HepG2 (cell line): ENCODE data around the gene P2RX7. TPM values are rescaled to one million over a fixed set of nuclear protein-coding genes. Genes with fewer than 3 reads are reported as not detected.

Source experiments
- CHCHD3 ChIP-seq: sonication (generic); formaldehyde crosslinking; IDR thresholded peaks from 2 replicates; pipeline ENCODE4 v1.8.0; 2022; ENCODE audit warnings: mild to moderate bottlenecking, missing genetic modification reagents, moderate library complexity
- ELF4 ChIP-seq: sonication (generic); formaldehyde crosslinking; IDR thresholded peaks from 2 replicates; pipeline ENCODE4 v1.5.0; 2020; ENCODE audit warnings: missing genetic modification reagents, mild to moderate bottlenecking, moderate library complexity, borderline replicate concordance
- ETV6 ChIP-seq: sonication (generic); formaldehyde crosslinking; conservative IDR thresholded peaks from 2 replicates; pipeline ENCODE4 v1.4.0; 2020; ENCODE audit warnings: missing genetic modification reagents
- GLI4 ChIP-seq: sonication (generic); formaldehyde crosslinking; IDR thresholded peaks from 2 replicates; pipeline ENCODE4 v1.5.1; 2020; ENCODE audit warnings: missing genetic modification reagents, mild to moderate bottlenecking, moderate library complexity, borderline replicate concordance
- HCFC1 ChIP-seq: fragments of 150-350 bp; IDR thresholded peaks from 2 replicates; pipeline ENCODE4 v1.6.1; 2014; ENCODE audit warnings: low read depth, low read length
- HIVEP1 ChIP-seq: sonication (generic); formaldehyde crosslinking; IDR thresholded peaks from 2 replicates; pipeline ENCODE4 v1.4.0; 2020; ENCODE audit warnings: mild to moderate bottlenecking, missing genetic modification reagents
- HNF4A ChIP-seq: sonication (generic); formaldehyde crosslinking; IDR thresholded peaks from 2 replicates; pipeline ENCODE4 v1.4.0; 2020; ENCODE audit warnings: missing genetic modification reagents
- KAT2B ChIP-seq: fragments of 150-350 bp; IDR thresholded peaks from 2 replicates; pipeline ENCODE4 v1.6.1; 2014; ENCODE audit warnings: low read depth, low read length, borderline replicate concordance
- KLF12 ChIP-seq: sonication (generic); formaldehyde crosslinking; IDR thresholded peaks from 2 replicates; pipeline ENCODE4 v1.4.0; 2020; ENCODE audit warnings: missing genetic modification reagents, borderline replicate concordance
- MYNN ChIP-seq: sonication (generic); formaldehyde crosslinking; IDR thresholded peaks from 2 replicates; pipeline ENCODE4 v1.4.0; 2020; ENCODE audit warnings: mild to moderate bottlenecking, low read depth, missing genetic modification reagents
- NRL ChIP-seq: sonication (generic); formaldehyde crosslinking; IDR thresholded peaks from 2 replicates; pipeline ENCODE4 v1.5.0; 2020; ENCODE audit warnings: missing genetic modification reagents, mild to moderate bottlenecking, moderate library complexity, borderline replicate concordance
- SCMH1 ChIP-seq: sonication (generic); formaldehyde crosslinking; IDR thresholded peaks from 2 replicates; pipeline ENCODE4 v1.9.0; 2021; ENCODE audit warnings: missing genetic modification reagents, mild to moderate bottlenecking, borderline replicate concordance
- SIX1 ChIP-seq: sonication (generic); formaldehyde crosslinking; IDR thresholded peaks from 2 replicates; pipeline ENCODE4 v1.4.0; 2020; ENCODE audit warnings: missing genetic modification reagents, borderline replicate concordance
- ZBTB20 ChIP-seq: sonication (generic); formaldehyde crosslinking; IDR thresholded peaks from 2 replicates; pipeline ENCODE4 v1.8.1; 2023; ENCODE audit warnings: missing genetic modification reagents, low read depth, mild to moderate bottlenecking, borderline replicate concordance
- ZBTB8A ChIP-seq: sonication (generic); formaldehyde crosslinking; IDR thresholded peaks from 2 replicates; pipeline ENCODE4 v1.4.0; 2020; ENCODE audit warnings: mild to moderate bottlenecking, low read depth, missing genetic modification reagents, borderline replicate concordance
- ZNF10 ChIP-seq: sonication (generic); formaldehyde crosslinking; IDR thresholded peaks from 2 replicates; pipeline ENCODE4 v1.4.0; 2020; ENCODE audit warnings: mild to moderate bottlenecking, low read depth, missing genetic modification reagents, borderline replicate concordance
- ZNF546 ChIP-seq: sonication (generic); formaldehyde crosslinking; conservative IDR thresholded peaks from 2 replicates; pipeline ENCODE4 v1.8.1; 2023; ENCODE audit warnings: mild to moderate bottlenecking, missing genetic modification reagents
- ZNF570 ChIP-seq: sonication (generic); formaldehyde crosslinking; IDR thresholded peaks from 2 replicates; pipeline ENCODE4 v1.4.0; 2020; ENCODE audit warnings: mild to moderate bottlenecking, missing genetic modification reagents, borderline replicate concordance
- polyA plus RNA-seq, 8 experiments: library from polyadenylated mRNA; depleted of rRNA in 3 of 8; stranded (reverse) in 7 of 8; unstranded in 1 of 8; fragments of >200 nt; fragmentation: Illumina TruSeq in 4 of 8; extraction: Trizol in 4 of 8; gene quantifications; 2 replicates each; pipeline versions ENCODE4 v1.2.1 to v1.2.3, GENCODE V29; 2011 to 2016; ENCODE audit warnings: low read depth in 4 of 8, missing spikeins in 1 of 8, mixed read lengths in 1 of 8; ENCODE audit not compliant: insufficient read depth in 1 of 8
- total RNA-seq, 5 experiments: library from RNA; depleted of rRNA; stranded (reverse); fragments of >200 nt; fragmentation: Illumina TruSeq; extraction: Trizol; gene quantifications; 2 replicates each; pipeline ENCODE4 v1.2.3, GENCODE V29; 2016; ENCODE audit warnings: low read depth in 1 of 5
- TF ChIP-seq, protein P1 (sequence below): sonication (generic); formaldehyde crosslinking; IDR thresholded peaks from 2 replicates; pipeline ENCODE4 v1.5.0; 2020; ENCODE audit warnings: missing genetic modification reagents, mild to moderate bottlenecking, borderline replicate concordance
- TF ChIP-seq, protein P2 (sequence below): IDR thresholded peaks from 2 replicates; pipeline ENCODE4 v1.6.1; 2016
- TF ChIP-seq, protein P3 (sequence below): sonication (generic); formaldehyde crosslinking; IDR thresholded peaks from 2 replicates; pipeline ENCODE4 v1.4.0; 2020; ENCODE audit warnings: mild to moderate bottlenecking, missing genetic modification reagents
- TF ChIP-seq, protein P4 (sequence below): sonication (generic); formaldehyde crosslinking; IDR thresholded peaks from 2 replicates; pipeline ENCODE4 v1.4.0; 2020; ENCODE audit warnings: missing genetic modification reagents

P2RX7 gene
- total and polyA plus RNA-seq, 2 of the 13 experiments (the other 11 are each of a cell fraction or from before 2014, with no cell fraction given), result 0.13 to 0.73 TPM

DNA sequence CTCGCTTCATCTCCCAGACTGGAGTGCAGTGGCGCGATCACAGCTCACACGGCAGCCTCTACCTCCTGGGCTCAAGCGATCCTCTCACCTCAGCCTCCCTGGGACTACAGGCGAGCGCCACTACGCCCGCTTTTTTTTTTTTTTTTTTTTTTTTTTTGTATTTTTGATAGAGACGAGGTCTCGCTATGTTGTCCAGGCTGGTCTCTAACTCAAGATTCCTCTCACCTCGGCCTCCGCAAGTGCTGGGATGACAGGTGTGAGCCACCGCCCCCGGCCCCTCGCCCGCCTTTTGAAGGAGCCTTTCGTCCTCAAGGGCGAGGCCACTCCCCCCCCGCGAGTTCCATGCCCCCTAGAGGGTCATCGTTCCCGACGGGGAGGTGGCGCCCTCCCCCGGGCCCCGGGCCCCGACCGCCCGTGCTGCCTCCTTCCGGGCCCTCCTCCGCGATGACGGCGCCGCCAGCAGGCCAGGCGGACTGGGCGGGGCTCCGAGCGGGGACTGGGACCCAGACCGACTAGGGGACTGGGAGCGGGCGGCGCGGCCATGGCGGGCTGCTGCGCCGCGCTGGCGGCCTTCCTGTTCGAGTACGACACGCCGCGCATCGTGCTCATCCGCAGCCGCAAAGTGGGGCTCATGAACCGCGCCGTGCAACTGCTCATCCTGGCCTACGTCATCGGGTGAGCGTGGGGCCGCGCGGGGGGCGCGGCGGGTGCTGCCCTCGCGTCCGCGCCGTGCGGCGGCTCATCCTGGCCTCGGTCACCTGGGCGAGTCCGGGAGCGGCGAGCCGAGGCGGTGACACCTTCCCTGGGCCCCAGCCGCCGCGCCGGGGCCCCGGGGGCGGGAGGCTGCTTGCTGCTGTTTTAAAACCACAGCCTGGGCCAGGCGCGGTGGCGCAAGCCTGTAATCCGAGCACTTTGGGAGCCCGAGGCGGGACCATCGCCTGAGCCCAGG is 77.2 kb downstream of the P2RX7 start, which contains the start of gene P2RX4 (continued):
- no peak for TF ChIP-seq ZBTB20 (CRISPR knock-in tag)
- no peak for TF ChIP-seq KAT2B
- TF ChIP-seq, protein P1, sequence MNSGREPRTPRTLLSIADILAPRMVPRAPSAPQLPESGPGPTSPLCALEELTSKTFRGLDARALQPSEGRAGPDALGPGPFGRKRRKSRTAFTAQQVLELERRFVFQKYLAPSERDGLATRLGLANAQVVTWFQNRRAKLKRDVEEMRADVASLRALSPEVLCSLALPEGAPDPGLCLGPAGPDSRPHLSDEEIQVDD (CRISPR knock-in tag), result peak; percentile 86; the same call in 1 of the 2 replicates
- no peak for TF ChIP-seq SCMH1 (CRISPR knock-in tag)
- TF ChIP-seq ZNF546, result no peak; the same call in 1 of the 2 replicates
- no peak for TF ChIP-seq SIX1
- no peak; the same call in 1 of the 2 replicates for TF ChIP-seq ETV6 (CRISPR knock-in tag)
- 0 out of 2 replicates have a peak, but pooled peaks have one; percentile 34 for TF ChIP-seq KLF12 (CRISPR knock-in tag)
- no peak for TF ChIP-seq ZNF570
- TF ChIP-seq HNF4A (CRISPR knock-in tag), result no peak
- no peak for TF ChIP-seq ZBTB8A (CRISPR knock-in tag)
- peak; percentile 96 for TF ChIP-seq CHCHD3 (CRISPR knock-in tag)
- peak; percentile 16; the same call in 1 of the 2 replicates for TF ChIP-seq HIVEP1 (CRISPR knock-in tag)
- TF ChIP-seq, protein P2, sequence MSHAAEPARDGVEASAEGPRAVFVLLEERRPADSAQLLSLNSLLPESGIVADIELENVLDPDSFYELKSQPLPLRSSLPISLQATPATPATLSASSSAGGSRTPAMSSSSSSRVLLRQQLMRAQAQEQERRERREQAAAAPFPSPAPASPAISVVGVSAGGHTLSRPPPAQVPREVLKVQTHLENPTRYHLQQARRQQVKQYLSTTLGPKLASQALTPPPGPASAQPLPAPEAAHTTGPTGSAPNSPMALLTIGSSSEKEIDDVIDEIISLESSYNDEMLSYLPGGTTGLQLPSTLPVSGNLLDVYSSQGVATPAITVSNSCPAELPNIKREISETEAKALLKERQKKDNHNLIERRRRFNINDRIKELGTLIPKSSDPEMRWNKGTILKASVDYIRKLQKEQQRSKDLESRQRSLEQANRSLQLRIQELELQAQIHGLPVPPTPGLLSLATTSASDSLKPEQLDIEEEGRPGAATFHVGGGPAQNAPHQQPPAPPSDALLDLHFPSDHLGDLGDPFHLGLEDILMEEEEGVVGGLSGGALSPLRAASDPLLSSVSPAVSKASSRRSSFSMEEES (CRISPR knock-in tag), result peak; percentile 47; the same call in 1 of the 2 replicates
- no peak for TF ChIP-seq ELF4 (CRISPR knock-in tag)
- TF ChIP-seq GLI4 (CRISPR knock-in tag), result peak; percentile 48; the same call in 1 of the 2 replicates
- TF ChIP-seq NRL, result peak; percentile 58; the same call in 1 of the 2 replicates
- TF ChIP-seq MYNN (CRISPR knock-in tag), result no peak; the same call in 1 of the 2 replicates
- TF ChIP-seq, protein P3, sequence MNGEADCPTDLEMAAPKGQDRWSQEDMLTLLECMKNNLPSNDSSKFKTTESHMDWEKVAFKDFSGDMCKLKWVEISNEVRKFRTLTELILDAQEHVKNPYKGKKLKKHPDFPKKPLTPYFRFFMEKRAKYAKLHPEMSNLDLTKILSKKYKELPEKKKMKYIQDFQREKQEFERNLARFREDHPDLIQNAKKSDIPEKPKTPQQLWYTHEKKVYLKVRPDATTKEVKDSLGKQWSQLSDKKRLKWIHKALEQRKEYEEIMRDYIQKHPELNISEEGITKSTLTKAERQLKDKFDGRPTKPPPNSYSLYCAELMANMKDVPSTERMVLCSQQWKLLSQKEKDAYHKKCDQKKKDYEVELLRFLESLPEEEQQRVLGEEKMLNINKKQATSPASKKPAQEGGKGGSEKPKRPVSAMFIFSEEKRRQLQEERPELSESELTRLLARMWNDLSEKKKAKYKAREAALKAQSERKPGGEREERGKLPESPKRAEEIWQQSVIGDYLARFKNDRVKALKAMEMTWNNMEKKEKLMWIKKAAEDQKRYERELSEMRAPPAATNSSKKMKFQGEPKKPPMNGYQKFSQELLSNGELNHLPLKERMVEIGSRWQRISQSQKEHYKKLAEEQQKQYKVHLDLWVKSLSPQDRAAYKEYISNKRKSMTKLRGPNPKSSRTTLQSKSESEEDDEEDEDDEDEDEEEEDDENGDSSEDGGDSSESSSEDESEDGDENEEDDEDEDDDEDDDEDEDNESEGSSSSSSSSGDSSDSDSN (CRISPR knock-in tag), result peak; percentile 99
- no peak for TF ChIP-seq HCFC1
- no peak for TF ChIP-seq ZNF10 (CRISPR knock-in tag)
- TF ChIP-seq, protein P4, sequence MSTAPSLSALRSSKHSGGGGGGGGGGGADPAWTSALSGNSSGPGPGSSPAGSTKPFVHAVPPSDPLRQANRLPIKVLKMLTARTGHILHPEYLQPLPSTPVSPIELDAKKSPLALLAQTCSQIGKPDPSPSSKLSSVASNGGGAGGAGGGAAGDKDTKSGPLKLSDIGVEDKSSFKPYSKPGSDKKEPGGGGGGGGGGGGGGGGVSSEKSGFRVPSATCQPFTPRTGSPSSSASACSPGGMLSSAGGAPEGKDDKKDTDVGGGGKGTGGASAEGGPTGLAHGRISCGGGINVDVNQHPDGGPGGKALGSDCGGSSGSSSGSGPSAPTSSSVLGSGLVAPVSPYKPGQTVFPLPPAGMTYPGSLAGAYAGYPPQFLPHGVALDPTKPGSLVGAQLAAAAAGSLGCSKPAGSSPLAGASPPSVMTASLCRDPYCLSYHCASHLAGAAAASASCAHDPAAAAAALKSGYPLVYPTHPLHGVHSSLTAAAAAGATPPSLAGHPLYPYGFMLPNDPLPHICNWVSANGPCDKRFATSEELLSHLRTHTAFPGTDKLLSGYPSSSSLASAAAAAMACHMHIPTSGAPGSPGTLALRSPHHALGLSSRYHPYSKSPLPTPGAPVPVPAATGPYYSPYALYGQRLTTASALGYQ (CRISPR knock-in tag), result peak; percentile 47; the same call in 1 of the 2 replicates
